Activated gamma-delta T cell treated with anti-CD3 and anti-CD28 coated beads, Interleukin-2, amount 50 U/mL, for 16 hours (primary cell): ENCODE measurements around the gene SALL2.
A peak's percentile ranks its signal among the peaks of the same experiment; 100 is the strongest.

Experiments
- DNase-seq: peaks from one replicate; pipeline ENCODE4 v3.0.0-alpha.2; 2020; ENCODE audit warnings: low read depth

Gene SALL2

DNA sequence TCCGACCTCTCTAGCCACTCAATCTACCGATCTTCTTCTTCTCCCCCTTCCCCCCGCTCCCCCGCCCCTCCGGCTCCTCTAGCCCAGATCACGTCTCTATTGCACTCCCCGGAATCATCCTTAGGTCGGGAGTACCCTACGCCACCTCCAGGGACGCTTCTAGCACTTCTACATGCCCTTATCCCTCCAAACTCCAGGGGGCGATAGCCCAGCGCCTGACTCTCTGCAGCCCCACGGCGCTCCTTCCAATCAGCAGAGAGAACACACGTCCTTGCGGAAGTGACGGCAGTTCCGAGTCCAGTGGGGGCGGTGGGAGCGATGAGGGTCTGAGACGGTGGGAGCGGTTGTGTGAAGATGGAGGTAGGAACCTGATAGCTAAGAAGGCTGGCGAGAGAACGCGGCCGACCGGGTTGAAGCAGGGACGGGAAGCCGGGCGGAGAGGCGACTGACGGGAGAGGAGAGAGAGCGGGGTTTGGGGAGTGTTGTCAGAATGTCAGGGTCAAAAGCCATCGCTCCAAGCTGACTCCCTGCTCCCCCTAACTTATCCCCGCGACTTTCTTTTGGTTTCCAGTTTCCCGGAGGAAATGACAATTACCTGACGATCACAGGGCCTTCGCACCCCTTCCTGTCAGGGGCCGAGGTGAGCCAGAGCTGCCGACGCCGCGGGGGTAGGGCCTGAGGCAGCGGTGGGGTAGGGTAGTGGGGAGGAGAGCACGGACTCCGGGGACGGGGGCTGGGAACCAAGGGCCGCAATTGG, 49.0 kb downstream of the SALL2 start, which contains the start of the genes RAB2B and TOX4:
Gene RAB2B (minus strand): TSS at position 35 of the 757 bp plus-strand sequence. CDS start 87 bp downstream, outside the sequence.
Gene TOX4 (plus strand): TSS at position 271 of the 757 bp plus-strand sequence. CDS start 84 bp downstream, at position 355.
- peak; percentile 94 for DNase-seq

DNA sequence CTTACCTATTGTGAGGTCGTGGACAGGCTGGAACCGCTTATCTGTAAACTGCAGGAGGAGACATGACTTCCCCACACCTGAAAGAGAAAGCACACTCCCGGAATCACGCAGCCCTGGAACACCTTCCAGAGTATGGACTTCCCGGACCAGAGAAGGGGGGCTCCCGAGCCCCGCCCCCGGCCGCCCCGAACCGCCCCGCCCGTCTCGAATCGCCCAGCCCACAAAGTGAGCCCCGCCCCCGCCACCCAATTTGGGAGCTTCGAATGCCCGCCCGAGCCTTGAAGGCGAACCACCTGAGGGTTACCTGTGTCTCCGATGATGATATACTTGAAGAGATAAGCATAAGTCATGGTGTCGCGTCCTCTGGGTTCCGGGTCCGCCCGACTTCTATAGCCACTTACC, 49.6 kb downstream of the SALL2 start:
- DNase-seq: peak; percentile 71

GRCh38 chr14:21475767-21476522, 50.2 kb downstream of the SALL2 start:
- DNase-seq: no peak
